ENCODE measurements around the gene CCDC77.

The CCDC77 gene

GRCh38 chr12:480831-481816 is 79.7 kb downstream of the CCDC77 start:
- DNase-seq (ENCODE audit: low spot score) = no peak

GRCh38 chr12:482061-482460 is 80.6 kb downstream of the CCDC77 start:
- no peak for DNase-seq (ENCODE audit: low spot score)

GRCh38 chr12:484096-484495 is 82.7 kb downstream of the CCDC77 start:
- DNase-seq (ENCODE audit: low spot score) = no peak

DNA sequence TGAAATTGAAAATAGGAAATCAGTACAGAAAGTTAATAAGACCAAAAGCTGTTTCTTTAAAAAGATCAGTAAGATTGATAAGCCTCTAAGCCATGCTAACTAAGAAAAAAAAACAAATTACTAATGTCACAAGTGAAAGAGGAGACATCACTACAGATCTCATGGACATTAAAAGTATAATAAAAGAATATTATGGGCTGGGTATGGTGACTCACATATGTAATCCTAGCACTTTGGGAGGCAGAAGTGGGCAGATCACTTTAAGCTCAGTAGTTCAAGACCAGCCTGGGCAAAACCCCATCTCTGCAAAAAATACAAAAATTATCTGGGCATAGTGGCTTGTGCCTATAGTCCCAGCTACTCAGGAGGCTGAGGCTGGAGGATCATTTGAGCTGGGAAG is 88.8 kb downstream of the CCDC77 start:
- DNase-seq (ENCODE audit: low spot score) = no peak

All from RKO (cell line).